ENCODE results near the gene PCSK9. TPM values are rescaled to one million over a fixed set of nuclear protein-coding genes. Genes with fewer than 3 reads are reported as not detected.

The PCSK9 gene
- total and polyA plus RNA-seq, 2 of the 13 experiments (the other 11 are each of a cell fraction or from before 2014, with no cell fraction given) = 33.3 to 80.5 TPM

- TF ChIP-seq FOXO4 (CRISPR knock-in tag; conservative IDR thresholded peaks at IDR 0.05) (no peak), ZNF34 (CRISPR knock-in tag; IDR thresholded peaks at IDR 0.05; ENCODE audit: borderline replicate concordance) (no peak), ZNF343 (CRISPR knock-in tag; IDR thresholded peaks at IDR 0.05) (no peak), NAIF1 (CRISPR knock-in tag; IDR thresholded peaks at IDR 0.05; ENCODE audit: borderline replicate concordance) (no peak), ZBTB3 (CRISPR knock-in tag; IDR thresholded peaks at IDR 0.05; ENCODE audit: borderline replicate concordance, low read depth) (no peak), ZNF12 (CRISPR knock-in tag; IDR thresholded peaks at IDR 0.05) (no peak), FOXO1 (CRISPR knock-in tag; IDR thresholded peaks at IDR 0.05) (no peak), RXRB (CRISPR knock-in tag; IDR thresholded peaks at IDR 0.05; ENCODE audit: borderline replicate concordance) (0 out of 2 replicates have a peak, but pooled peaks have one; percentile 45), ZFY (CRISPR knock-in tag; IDR thresholded peaks at IDR 0.05) (0 out of 2 replicates have a peak, but pooled peaks have one; percentile 11), CBX5 (CRISPR knock-in tag; IDR thresholded peaks at IDR 0.05; ENCODE audit: borderline replicate concordance) (no peak), MAZ (IDR thresholded peaks at IDR 0.05; ENCODE audit: borderline replicate concordance, low read depth, low read length) (no peak), MAZ (CRISPR knock-in tag; IDR thresholded peaks at IDR 0.05; ENCODE audit: low read depth) (no peak), ZNF564 (CRISPR knock-in tag; IDR thresholded peaks at IDR 0.05) (no peak; the same call in 1 of the 2 replicates), HMGXB4 (CRISPR knock-in tag; IDR thresholded peaks at IDR 0.05; ENCODE audit: borderline replicate concordance in 1 of 2, low read depth in 1 of 2) (0 out of 4 replicates have a peak, but pooled peaks of 1 of the 2 experiments have one; percentile 16), HOXD1 (CRISPR knock-in tag; IDR thresholded peaks at IDR 0.05) (no peak)
- TF ChIP-seq, protein P1, sequence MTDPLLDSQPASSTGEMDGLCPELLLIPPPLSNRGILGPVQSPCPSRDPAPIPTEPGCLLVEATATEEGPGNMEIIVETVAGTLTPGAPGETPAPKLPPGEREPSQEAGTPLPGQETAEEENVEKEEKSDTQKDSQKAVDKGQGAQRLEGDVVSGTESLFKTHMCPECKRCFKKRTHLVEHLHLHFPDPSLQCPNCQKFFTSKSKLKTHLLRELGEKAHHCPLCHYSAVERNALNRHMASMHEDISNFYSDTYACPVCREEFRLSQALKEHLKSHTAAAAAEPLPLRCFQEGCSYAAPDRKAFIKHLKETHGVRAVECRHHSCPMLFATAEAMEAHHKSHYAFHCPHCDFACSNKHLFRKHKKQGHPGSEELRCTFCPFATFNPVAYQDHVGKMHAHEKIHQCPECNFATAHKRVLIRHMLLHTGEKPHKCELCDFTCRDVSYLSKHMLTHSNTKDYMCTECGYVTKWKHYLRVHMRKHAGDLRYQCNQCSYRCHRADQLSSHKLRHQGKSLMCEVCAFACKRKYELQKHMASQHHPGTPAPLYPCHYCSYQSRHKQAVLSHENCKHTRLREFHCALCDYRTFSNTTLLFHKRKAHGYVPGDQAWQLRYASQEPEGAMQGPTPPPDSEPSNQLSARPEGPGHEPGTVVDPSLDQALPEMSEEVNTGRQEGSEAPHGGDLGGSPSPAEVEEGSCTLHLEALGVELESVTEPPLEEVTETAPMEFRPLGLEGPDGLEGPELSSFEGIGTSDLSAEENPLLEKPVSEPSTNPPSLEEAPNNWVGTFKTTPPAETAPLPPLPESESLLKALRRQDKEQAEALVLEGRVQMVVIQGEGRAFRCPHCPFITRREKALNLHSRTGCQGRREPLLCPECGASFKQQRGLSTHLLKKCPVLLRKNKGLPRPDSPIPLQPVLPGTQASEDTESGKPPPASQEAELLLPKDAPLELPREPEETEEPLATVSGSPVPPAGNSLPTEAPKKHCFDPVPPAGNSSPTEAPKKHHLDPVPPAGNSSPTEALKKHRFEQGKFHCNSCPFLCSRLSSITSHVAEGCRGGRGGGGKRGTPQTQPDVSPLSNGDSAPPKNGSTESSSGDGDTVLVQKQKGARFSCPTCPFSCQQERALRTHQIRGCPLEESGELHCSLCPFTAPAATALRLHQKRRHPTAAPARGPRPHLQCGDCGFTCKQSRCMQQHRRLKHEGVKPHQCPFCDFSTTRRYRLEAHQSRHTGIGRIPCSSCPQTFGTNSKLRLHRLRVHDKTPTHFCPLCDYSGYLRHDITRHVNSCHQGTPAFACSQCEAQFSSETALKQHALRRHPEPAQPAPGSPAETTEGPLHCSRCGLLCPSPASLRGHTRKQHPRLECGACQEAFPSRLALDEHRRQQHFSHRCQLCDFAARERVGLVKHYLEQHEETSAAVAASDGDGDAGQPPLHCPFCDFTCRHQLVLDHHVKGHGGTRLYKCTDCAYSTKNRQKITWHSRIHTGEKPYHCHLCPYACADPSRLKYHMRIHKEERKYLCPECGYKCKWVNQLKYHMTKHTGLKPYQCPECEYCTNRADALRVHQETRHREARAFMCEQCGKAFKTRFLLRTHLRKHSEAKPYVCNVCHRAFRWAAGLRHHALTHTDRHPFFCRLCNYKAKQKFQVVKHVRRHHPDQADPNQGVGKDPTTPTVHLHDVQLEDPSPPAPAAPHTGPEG (CRISPR knock-in tag; IDR thresholded peaks at IDR 0.05) = no peak
Measured at GRCh38 chr1:55044617-55045397, 5.5 kb downstream of the PCSK9 start (continued).
